ENCODE measurements around the gene HOXC10.

HOXC10 gene

DNA sequence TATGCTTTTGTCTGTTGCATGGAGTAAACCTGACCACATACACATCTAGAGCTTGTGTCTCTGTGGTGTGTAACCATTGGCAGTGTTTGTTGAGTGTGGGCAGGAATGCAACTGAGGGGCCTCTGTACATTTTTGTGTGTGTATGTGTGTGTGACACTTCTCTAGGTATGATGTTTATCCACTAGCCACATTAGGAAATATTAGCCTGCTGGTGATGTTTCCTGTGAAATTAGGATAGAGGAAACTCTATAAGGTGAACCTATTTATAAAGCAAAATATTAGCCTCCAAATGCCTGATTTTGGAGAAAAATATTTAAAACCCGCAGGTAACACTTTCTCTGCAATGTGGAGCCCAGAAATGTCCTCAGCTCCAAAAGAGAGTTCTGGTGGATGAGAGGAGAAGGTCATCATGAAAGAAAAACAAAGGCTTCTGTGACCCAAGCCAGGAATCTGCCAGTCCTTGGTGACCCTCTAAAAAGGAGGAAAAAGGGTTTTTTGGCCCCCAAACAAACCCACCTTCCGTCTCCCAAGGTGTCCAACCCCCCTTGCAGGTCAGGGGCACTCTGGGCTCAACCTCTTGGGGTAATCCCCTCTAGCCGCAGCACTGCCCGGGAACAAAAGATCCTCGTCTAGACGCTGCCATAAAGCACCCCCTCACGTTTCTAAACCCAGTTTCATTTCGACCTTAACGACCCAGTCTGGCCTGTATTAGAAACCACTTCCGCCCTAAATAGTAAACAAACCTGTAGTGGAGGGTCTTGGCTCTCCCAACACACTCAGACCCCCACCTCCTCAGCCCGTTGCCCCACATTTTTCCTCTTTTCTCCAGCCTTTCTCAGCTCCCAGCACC lies 7.1 kb upstream of the HOXC10 start:
- H3K27ac ChIP-seq: no peak overlapping the region
- H3K4me3 ChIP-seq (ENCODE audit: low read depth, low read length): no peak overlapping the region
- in situ Hi-C loops (cut with HindIII; ENCODE audit: low pct_ligation_motif_present, low sequenced_read_pairs): no loop called here
- no peak for DNase-seq
- TF ChIP-seq, protein P1, sequence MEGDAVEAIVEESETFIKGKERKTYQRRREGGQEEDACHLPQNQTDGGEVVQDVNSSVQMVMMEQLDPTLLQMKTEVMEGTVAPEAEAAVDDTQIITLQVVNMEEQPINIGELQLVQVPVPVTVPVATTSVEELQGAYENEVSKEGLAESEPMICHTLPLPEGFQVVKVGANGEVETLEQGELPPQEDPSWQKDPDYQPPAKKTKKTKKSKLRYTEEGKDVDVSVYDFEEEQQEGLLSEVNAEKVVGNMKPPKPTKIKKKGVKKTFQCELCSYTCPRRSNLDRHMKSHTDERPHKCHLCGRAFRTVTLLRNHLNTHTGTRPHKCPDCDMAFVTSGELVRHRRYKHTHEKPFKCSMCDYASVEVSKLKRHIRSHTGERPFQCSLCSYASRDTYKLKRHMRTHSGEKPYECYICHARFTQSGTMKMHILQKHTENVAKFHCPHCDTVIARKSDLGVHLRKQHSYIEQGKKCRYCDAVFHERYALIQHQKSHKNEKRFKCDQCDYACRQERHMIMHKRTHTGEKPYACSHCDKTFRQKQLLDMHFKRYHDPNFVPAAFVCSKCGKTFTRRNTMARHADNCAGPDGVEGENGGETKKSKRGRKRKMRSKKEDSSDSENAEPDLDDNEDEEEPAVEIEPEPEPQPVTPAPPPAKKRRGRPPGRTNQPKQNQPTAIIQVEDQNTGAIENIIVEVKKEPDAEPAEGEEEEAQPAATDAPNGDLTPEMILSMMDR (IDR thresholded peaks at IDR 0.05; ENCODE audit: low read depth, low read length, missing control alignments): no peak
- H3K27me3 ChIP-seq (replicated peaks): peaks cover 91% of the 10 kb centered on the region
- no peaks in the 10 kb centered on the region for H3K36me3 ChIP-seq (replicated peaks)

DNA sequence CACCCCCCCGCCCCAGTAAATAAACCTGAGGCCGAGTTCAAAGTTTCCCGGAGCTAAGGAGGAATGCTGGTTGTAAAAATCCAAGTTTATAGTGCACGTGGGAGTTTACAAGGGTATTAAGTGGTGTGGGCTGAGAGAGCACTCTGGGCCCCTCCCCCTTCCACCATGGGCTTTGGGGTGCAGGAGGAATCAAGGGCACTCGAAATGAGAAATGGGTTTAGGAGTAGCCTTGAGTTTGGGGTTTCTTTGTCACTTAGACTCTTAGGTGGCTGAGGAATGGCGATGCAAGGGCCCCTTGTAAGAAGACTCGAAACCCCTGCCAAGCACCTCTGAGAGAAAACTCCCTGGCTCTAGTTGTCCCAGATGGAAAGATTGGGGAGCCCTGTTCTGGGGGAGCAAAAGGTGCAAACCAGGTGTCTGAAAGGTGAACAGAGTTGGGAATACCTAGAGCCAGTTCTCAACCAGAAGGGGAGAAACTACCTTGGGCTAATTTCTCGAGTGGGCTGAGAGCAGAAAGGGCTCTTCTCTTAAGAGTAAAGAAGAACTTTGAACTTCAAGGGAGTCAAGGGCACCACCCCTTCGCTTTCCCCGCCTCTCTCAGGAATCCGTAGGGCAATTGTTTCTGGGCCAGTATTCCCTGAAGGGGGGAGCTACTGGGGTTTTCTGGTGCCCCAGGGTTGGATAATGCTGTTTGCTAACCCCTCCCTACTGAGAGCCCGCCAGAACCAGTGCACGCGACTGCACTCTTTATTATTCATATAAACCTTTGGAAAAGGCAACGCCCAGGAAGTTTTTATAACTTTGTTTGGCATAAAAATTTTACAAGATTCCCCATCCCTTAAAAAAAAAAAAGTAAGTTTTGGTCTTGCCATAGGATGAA lies 6.2 kb upstream of the HOXC10 start:
- no peak for DNase-seq

DNA sequence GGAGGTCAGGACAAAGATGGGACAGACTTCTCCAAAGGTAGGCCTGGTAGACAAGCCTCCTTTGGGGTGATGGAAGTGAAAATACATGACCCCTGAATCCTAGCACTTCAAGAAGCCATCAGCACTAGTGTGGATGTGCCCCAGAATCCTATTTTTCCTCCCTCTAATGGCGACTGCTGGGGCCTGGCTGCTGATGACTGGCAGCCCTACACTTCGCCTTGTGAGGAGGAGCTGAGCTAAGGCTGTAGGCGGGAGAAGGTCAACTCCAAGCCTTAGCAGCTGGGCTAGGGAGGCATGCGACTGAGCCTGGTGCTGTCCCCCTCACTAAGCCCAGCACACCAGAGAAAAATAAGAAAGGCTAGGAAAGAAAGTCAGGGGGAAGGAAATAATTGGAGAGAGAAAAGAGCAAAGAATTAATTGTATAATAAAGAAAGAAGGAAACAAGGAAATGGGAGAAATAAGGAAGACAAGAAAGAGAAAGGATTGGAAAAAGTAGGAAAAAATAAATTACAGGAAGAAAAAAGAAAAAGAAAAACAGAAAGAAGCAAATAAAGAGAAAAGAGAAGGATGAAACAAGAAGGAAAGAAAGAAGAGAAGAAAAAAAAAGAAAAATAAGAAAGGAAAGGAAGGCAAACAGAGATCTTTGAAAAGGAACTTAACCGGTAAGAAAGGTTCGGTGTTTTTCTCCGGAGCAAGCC lies 4.7 kb upstream of the HOXC10 start:
- TF ChIP-seq, protein P1 (IDR thresholded peaks at IDR 0.05; ENCODE audit: low read depth, low read length, missing control alignments): no peak
- Histone ChIP-seq H3K4me3 (ENCODE audit: low read depth, low read length) (no peak overlapping the region), H3K36me3 (replicated peaks) (no peaks in the 10 kb centered on the region), H3K27ac (no peak overlapping the region), H3K27me3 (replicated peaks) (peaks cover 87% of the 10 kb centered on the region)
- DNase-seq: no peak
- in situ Hi-C loops (cut with HindIII; ENCODE audit: low pct_ligation_motif_present, low sequenced_read_pairs): no loop called here

More for the DNA sequence above, 6.2 kb upstream of the HOXC10 start:
- H3K27ac ChIP-seq: no peak overlapping the region
- in situ Hi-C loops (cut with HindIII; ENCODE audit: low pct_ligation_motif_present, low sequenced_read_pairs): no loop called here
- H3K4me3 ChIP-seq (ENCODE audit: low read depth, low read length): no peak overlapping the region
- TF ChIP-seq, protein P1 (IDR thresholded peaks at IDR 0.05; ENCODE audit: low read depth, low read length, missing control alignments): no peak
- no peaks in the 10 kb centered on the region for H3K36me3 ChIP-seq (replicated peaks)
- H3K27me3 ChIP-seq (replicated peaks): peaks cover 91% of the 10 kb centered on the region

DNA sequence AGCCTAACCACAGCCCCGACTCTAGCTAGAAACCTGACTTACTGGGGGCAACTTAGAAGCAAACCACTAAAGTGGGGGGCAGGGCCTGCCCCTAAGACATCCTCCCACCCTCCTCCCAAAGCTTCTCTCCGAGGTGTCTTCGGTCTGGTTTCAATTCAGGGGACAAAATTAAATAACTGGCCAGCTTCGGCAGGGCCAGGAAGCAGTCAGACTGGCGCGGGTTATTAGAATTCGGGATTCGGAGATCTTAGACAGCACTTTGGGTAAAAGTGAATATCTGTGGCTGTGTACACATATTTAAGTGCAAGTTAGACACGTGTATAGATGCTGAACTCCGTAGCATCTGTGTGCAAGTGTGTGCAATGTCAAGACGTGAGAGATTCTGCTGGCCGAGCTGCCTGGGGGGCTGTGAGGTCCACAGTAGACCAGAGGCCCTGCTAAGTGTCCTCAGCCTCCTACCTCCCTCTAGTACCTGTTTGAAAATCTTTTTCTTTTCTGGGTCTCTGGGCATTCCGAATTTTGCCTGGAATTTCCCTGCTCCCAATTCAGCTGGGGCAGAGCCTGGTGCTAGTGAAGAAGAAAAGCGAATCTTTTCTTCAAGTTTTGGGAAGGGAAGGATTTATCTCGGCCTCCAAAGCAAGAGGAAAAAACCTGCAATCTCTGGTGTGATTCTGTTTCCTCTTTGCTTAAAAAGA lies 4.0 kb upstream of the HOXC10 start:
- DNase-seq: no peak
- Histone ChIP-seq H3K4me3 (ENCODE audit: low read depth, low read length) (no peak overlapping the region), H3K27me3 (replicated peaks) (peaks cover 89% of the 10 kb centered on the region), H3K27ac (no peak overlapping the region), H3K36me3 (replicated peaks) (no peaks in the 10 kb centered on the region)
- TF ChIP-seq, protein P1 (IDR thresholded peaks at IDR 0.05; ENCODE audit: low read depth, low read length, missing control alignments): no peak
- in situ Hi-C loops (cut with HindIII; ENCODE audit: low pct_ligation_motif_present, low sequenced_read_pairs): no loop called here
